Uterus (tissue), 4 donors: ENCODE data around the gene GPR68. TPM values are rescaled to one million over a fixed set of nuclear protein-coding genes. Genes with fewer than 3 reads are reported as not detected.

ENCODE experiments used
- DNase-seq, 2 donors: peaks; one replicate each; pipeline ENCODE4 v3.0.0-alpha.2; 2019 to 2020
- H3K27ac ChIP-seq, 2 donors: fragments of 200-600 bp; sonication (generic); 1 replicate in 1 of 2; 2 replicates in 1 of 2; pipeline ENCODE4 v1.5.1; 2016 to 2018
- H3K27me3 ChIP-seq, 2 donors: fragments of 200-600 bp; sonication (generic); one replicate each; pipeline ENCODE4 v1.5.1; 2018 to 2019; ENCODE audit warnings: control low read depth in 1 of 2
- H3K36me3 ChIP-seq, 2 donors: fragments of 200-600 bp; sonication (generic); one replicate each; pipeline ENCODE4 v1.5.1; 2019; ENCODE audit warnings: control low read depth in 1 of 2
- H3K4me1 ChIP-seq, 2 donors: fragments of 200-600 bp; sonication (generic); one replicate each; pipeline ENCODE4 v1.5.1; 2018 to 2019; ENCODE audit warnings: control low read depth in 1 of 2
- H3K4me3 ChIP-seq, 2 donors: fragments of 200-600 bp; sonication (generic); 1 replicate in 1 of 2; 2 replicates in 1 of 2; pipeline ENCODE4 v1.5.1; 2018 to 2019; ENCODE audit warnings: mild to moderate bottlenecking in 1 of 2
- H3K9me3 ChIP-seq, 2 donors: fragments of 200-600 bp; sonication (generic); one replicate each; pipeline ENCODE4 v1.5.1; 2019; ENCODE audit warnings: control low read depth in 1 of 2
- CTCF ChIP-seq, 4 experiments: fragments of 200-600 bp in 2 of 4; fragments of 450-650 bp in 2 of 4; sonication (generic) in 2 of 4; IDR thresholded peaks; one replicate each; pipeline ENCODE4 v1.5.1; 2016 to 2019; ENCODE audit warnings: antibody characterized with exemption in 4 of 4, mild to moderate bottlenecking in 2 of 4, moderate library complexity in 1 of 4
- POLR2A ChIP-seq, 2 donors: fragments of 450-650 bp; IDR thresholded peaks; one replicate each; pipeline ENCODE4 v1.6.1; 2016; ENCODE audit warnings: antibody characterized with exemption in 2 of 2, mild to moderate bottlenecking in 1 of 2, moderate library complexity in 1 of 2
- intact Hi-C: fragments of 100-400 bp; cut with DNase I; formaldehyde crosslinking; loops from one replicate; pipeline ENCODE4 v1.15.1; 2023; ENCODE audit warnings: low total_unique reads
- total RNA-seq, 4 donors: library from RNA; depleted of rRNA in 3 of 4; stranded (reverse); fragments of >200 nt in 3 of 4; gene quantifications; one replicate each; pipeline versions ENCODE4 v1.1.0 to v1.2.4, GENCODE V29; 2014 to 2023
- donor health status: DM: yes; HTN: yes; CAD: no.

The GPR68 gene
- total RNA-seq, 4 donors from 2014 or later, result 0.48 to 0.98 TPM; not detected in 2

- H3K4me1 ChIP-seq, result no peaks in the 10 kb centered on the region
- H3K4me3 ChIP-seq, result no peak overlapping the region
- H3K36me3 ChIP-seq, result no peaks in the 10 kb centered on the region
- no peak overlapping the region for H3K27ac ChIP-seq
- H3K27me3 ChIP-seq, result no peaks in the 10 kb centered on the region
- TF ChIP-seq POLR2A (IDR thresholded peaks at IDR 0.05) (no peak), CTCF (IDR thresholded peaks at IDR 0.05) (no peak)
- no peak for DNase-seq
- peaks cover 0 to under 1% of the 10 kb centered on the region in 2 donors for H3K9me3 ChIP-seq
- intact Hi-C loops, result no loop called here
These were observed 525 bp upstream of the GPR68 start for GRCh38 chr14:91245029-91245428.

GRCh38 chr14:91243074-91243471, 1.4 kb downstream of the GPR68 start:
- no peak for TF ChIP-seq CTCF (IDR thresholded peaks at IDR 0.05)
- H3K36me3 ChIP-seq, result no peaks in the 10 kb centered on the region
- H3K9me3 ChIP-seq, result peaks cover 0 to 3% of the 10 kb centered on the region in 2 donors
- no peak overlapping the region for H3K27ac ChIP-seq
- no peaks in the 10 kb centered on the region for H3K4me1 ChIP-seq
- H3K27me3 ChIP-seq, result no peaks in the 10 kb centered on the region
- no peak for DNase-seq
- intact Hi-C loops, result no loop called here
- H3K4me3 ChIP-seq, result no peak overlapping the region

- H3K4me1 ChIP-seq, result no peaks in the 10 kb centered on the region
- no peak overlapping the region for H3K27ac ChIP-seq
These were observed 1.9 kb downstream of the GPR68 start for GRCh38 chr14:91242635-91243034.

GRCh38 chr14:91241863-91242262, 2.6 kb downstream of the GPR68 start:
- no peaks in the 10 kb centered on the region for H3K4me1 ChIP-seq
- intact Hi-C loops, result no loop called here
- H3K27me3 ChIP-seq, result no peaks in the 10 kb centered on the region
- H3K27ac ChIP-seq, result no peak overlapping the region
- no peak overlapping the region for H3K4me3 ChIP-seq
- H3K9me3 ChIP-seq, result peaks cover 0 to 3% of the 10 kb centered on the region in 2 donors
- no peaks in the 10 kb centered on the region for H3K36me3 ChIP-seq
- DNase-seq, result no peak
- TF ChIP-seq POLR2A (IDR thresholded peaks at IDR 0.05) (no peak), CTCF (IDR thresholded peaks at IDR 0.05) (no peak)

More at GRCh38 chr14:91242635-91243034, 1.9 kb downstream of the GPR68 start:
- H3K36me3 ChIP-seq, result no peaks in the 10 kb centered on the region
- H3K9me3 ChIP-seq, result peaks cover 0 to 3% of the 10 kb centered on the region in 2 donors
- TF ChIP-seq POLR2A (IDR thresholded peaks at IDR 0.05), result no peak
- TF ChIP-seq CTCF (IDR thresholded peaks at IDR 0.05), result no peak
- intact Hi-C loops, result no loop called here
- no peaks in the 10 kb centered on the region for H3K27me3 ChIP-seq
- no peak overlapping the region for H3K4me3 ChIP-seq
- no peak for DNase-seq

GRCh38 chr14:91238661-91239060, 5.8 kb downstream of the GPR68 start:
- Histone ChIP-seq H3K9me3 (peaks cover 0 to 3% of the 10 kb centered on the region in 2 donors), H3K27ac (no peak overlapping the region), H3K27me3 (no peaks in the 10 kb centered on the region), H3K4me1 (no peaks in the 10 kb centered on the region), H3K36me3 (no peaks in the 10 kb centered on the region), H3K4me3 (no peak overlapping the region)
- TF ChIP-seq CTCF (IDR thresholded peaks at IDR 0.05), result no peak
- no peak for TF ChIP-seq POLR2A (IDR thresholded peaks at IDR 0.05)
- DNase-seq, result no peak
- intact Hi-C loops, result no loop called here
